SK-N-MC (cell line): ENCODE results near the gene ARPC1A.

Source experiments
- EZH2 ChIP-seq: fragments of 200-600 bp; sonication (generic); IDR thresholded peaks from one replicate; pipeline ENCODE4 v1.6.1; 2017; ENCODE audit warnings: antibody characterized with exemption
- FOXP2 ChIP-seq: optimal IDR thresholded peaks from 2 replicates; pipeline ENCODE3; 2011; ENCODE audit warnings: mild to moderate bottlenecking, moderate library complexity; ENCODE audit not compliant: insufficient read depth; ENCODE audit errors: extremely low read length, control extremely low read depth
- POLR2AphosphoS5 ChIP-seq: IDR thresholded peaks from 2 replicates; pipeline ENCODE4 v1.6.1; 2012; ENCODE audit warnings: mild to moderate bottlenecking, low read depth, low read length, borderline replicate concordance

GRCh38 chr7:99402854-99403253 lies 77.2 kb downstream of the ARPC1A start:
- no peak for TF ChIP-seq POLR2AphosphoS5
- TF ChIP-seq EZH2 = no peak
- TF ChIP-seq FOXP2 = no peak
